CD4-positive, alpha-beta T cell treated with Interleukin-4 for 4 hours (primary cell): Measurements from ENCODE around the gene EDN2.

Source experiments
- DNase-seq: peaks from one replicate; pipeline ENCODE4 v3.0.0-alpha.2; 2020

EDN2 gene

GRCh38 chr1:41484402-41485241 is at the start of gene EDN2:
EDN2 (minus strand) TSS chr1:41484683; CDS start chr1:41484601, 82 bp downstream.
- no peak for DNase-seq

GRCh38 chr1:41533731-41534080 is 49.2 kb upstream of the EDN2 start:
- no peak for DNase-seq

GRCh38 chr1:41533016-41533730 is 48.7 kb upstream of the EDN2 start:
- no peak for DNase-seq

GRCh38 chr1:41532206-41532975 is 47.9 kb upstream of the EDN2 start:
- no peak for DNase-seq

- DNase-seq, result no peak
These were observed 45.9 kb upstream of the EDN2 start for GRCh38 chr1:41530411-41530810.

- no peak for DNase-seq
These were observed 45.3 kb upstream of the EDN2 start for GRCh38 chr1:41529621-41530395.

GRCh38 chr1:41528726-41529605 is 44.5 kb upstream of the EDN2 start:
- DNase-seq, result no peak

GRCh38 chr1:41528106-41528505 is 43.6 kb upstream of the EDN2 start:
- DNase-seq, result no peak

- DNase-seq, result no peak
These were observed 42.6 kb upstream of the EDN2 start for GRCh38 chr1:41526956-41527561.

GRCh38 chr1:41525891-41526587 is 41.6 kb upstream of the EDN2 start:
- DNase-seq, result no peak

GRCh38 chr1:41524676-41525675 is 40.5 kb upstream of the EDN2 start:
- no peak for DNase-seq

- no peak for DNase-seq
These were observed 39.6 kb upstream of the EDN2 start for GRCh38 chr1:41523949-41524675.

GRCh38 chr1:41523071-41523470 is 38.6 kb upstream of the EDN2 start:
- DNase-seq, result no peak

GRCh38 chr1:41521766-41522165 is 37.3 kb upstream of the EDN2 start:
- DNase-seq, result no peak

GRCh38 chr1:41520951-41521752 is 36.7 kb upstream of the EDN2 start:
- no peak for DNase-seq

GRCh38 chr1:41519667-41520066 is 35.2 kb upstream of the EDN2 start:
- DNase-seq, result no peak

GRCh38 chr1:41518471-41518870 is 34.0 kb upstream of the EDN2 start:
- no peak for DNase-seq

GRCh38 chr1:41517062-41517438 is 32.6 kb upstream of the EDN2 start:
- DNase-seq, result no peak
